Fibroblast of skin of back (primary cell): Measurements from ENCODE around the gene ADAM19. TPM values are rescaled to one million over a fixed set of nuclear protein-coding genes. Genes with fewer than 3 reads are reported as not detected.
A peak's percentile ranks its signal among the peaks of the same experiment; 100 is the strongest.

Source experiments
- DNase-seq: peaks from one replicate; pipeline ENCODE4 v3.0.0-alpha.2; 2013
- polyA plus RNA-seq, 2 experiments: library from polyadenylated mRNA; unstranded; fragments of 120-200 nt; gene quantifications; one replicate each; pipeline ENCODE4 v1.2.1, GENCODE V29; 2013; ENCODE audit not compliant: insufficient read length in 2 of 2

ADAM19 gene
- polyA plus RNA-seq (2013, experiment 1 of 2; ENCODE audit: insufficient read length), result 338 TPM
- 528 TPM for polyA plus RNA-seq (2013, experiment 2 of 2; ENCODE audit: insufficient read length)

DNA sequence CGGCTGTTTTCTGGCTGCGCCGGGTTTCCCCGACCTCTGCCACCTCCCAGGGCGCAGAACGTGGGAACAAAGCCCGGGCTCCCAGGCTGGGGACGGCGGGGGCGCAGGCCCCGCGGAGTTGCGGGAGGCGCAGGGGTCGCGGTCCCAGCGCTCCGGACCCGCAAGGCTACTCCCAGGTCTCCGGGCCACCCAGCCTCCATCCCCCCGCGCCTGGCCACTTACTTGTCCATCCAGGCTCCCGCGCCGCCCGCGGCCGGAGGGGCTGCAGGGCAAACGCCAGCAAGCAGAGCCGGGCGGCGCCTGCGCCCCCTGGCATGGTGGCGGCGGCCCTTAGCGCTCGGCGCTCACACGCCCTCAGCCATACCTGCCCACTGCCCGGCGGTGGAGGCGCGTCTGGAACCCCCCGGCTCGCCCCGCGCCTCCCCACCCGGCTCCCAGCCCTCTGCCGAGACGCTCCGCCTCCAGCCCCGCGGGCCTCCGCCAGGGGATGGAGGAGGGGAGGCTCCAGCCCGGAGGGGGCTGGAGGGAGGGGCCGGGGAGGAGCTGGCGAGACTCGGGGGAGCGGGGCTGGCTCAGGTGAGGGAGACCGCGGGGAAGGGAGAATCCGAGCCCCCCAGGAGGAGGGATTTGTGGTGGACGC is at the start of gene ADAM19:
TSS of gene ADAM19 (minus strand) at position 395 of the 640 bp plus-strand sequence. CDS start at position 316, 79 bp downstream.
- peak; percentile 86 for DNase-seq

GRCh38 chr5:157624144-157624543 is 48.6 kb upstream of the ADAM19 start:
- no peak for DNase-seq

DNA sequence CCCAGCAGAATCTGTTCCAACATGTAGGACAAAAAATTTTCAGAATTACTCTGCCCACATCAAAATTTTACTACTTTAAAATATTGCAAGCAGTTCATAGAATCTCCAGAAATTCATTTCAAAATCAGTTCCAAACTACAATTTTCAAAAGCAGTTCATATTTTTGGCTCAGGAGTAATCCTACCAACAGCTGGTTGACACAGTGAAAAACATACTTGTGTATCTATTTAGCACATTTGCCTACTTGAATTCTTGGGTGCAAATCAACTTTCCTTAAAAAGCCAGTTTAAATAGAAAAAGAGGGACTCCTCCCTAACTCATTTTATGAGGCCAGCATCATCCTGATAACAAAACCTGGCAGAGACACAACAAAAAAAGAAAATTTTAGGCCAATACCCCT is 45.2 kb upstream of the ADAM19 start:
- DNase-seq, result no peak

- no peak for DNase-seq
These were observed 42.7 kb upstream of the ADAM19 start for GRCh38 chr5:157618191-157618765.

GRCh38 chr5:157616785-157617184 is 41.2 kb upstream of the ADAM19 start:
- DNase-seq, result no peak

GRCh38 chr5:157613385-157614245 is 38.0 kb upstream of the ADAM19 start:
- no peak for DNase-seq

- DNase-seq, result no peak
These were observed 37.0 kb upstream of the ADAM19 start for GRCh38 chr5:157612581-157612980.

DNA sequence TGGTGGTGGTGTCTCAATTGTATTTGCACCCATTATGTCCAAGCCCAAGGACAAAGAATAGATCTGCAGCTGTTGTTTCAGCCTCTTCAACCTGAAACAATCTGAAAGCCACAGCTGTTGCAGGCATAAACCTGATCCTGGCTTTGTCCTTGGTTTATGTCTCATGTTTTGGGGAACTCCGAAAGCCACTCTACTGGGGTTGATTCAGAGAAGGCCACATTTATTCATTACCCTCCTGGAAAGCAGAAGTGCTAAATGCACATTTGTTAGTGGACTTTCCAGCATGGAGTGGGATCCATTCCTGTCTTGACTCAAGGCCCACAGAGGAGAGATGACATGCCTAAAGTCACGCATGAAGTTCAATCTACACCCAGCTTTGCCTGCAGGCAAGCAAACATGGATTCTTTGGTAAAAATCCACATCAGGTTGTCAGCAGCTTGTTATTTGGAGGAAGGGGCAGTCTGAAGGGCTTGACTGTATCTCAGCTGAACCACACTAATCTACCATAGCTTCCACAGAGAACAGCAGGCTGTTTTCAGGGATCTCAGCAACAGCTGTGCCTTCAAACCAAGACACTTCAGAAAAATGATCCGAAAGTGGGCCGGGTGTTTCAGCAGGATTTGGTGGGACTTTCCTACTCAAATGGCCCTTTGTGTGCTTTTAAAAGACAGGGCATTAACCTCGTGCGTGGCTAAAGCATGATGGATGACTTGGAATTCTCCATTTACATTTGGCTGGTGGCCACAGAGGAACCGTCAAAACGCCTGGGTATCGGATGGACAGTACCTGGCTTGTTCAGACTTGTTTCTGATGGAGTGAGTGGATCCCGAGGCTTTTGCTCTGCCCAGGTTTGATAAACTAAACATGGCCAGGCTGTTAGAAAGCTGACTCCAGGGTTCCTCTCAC is 36.2 kb upstream of the ADAM19 start:
- no peak for DNase-seq

- no peak for DNase-seq
These were observed 35.4 kb upstream of the ADAM19 start for GRCh38 chr5:157610990-157611389.

- peak; percentile 79 for DNase-seq
These were observed 33.5 kb upstream of the ADAM19 start for GRCh38 chr5:157608972-157609565.

GRCh38 chr5:157607371-157608161 is 32.0 kb upstream of the ADAM19 start:
- DNase-seq, result peak; percentile 91

DNA sequence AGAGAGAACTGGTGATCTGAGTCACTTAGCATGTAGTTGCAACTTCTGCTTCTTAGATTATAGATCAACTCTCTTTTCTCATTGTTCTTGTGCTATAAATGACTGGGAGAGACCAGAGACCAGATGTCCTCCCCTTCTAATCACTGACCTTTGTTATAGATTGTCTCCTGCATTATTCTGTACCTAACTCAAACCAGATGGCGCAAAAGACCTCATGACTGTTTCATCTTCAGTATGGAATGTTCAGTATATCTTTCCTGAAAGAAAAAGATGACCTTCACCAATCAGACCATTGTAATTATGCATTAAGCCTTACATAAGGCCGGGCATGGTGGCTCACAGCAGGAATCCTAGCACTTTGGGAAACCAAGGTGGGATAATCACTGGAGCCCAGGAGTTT is 30.5 kb upstream of the ADAM19 start:
- no peak for DNase-seq

DNA sequence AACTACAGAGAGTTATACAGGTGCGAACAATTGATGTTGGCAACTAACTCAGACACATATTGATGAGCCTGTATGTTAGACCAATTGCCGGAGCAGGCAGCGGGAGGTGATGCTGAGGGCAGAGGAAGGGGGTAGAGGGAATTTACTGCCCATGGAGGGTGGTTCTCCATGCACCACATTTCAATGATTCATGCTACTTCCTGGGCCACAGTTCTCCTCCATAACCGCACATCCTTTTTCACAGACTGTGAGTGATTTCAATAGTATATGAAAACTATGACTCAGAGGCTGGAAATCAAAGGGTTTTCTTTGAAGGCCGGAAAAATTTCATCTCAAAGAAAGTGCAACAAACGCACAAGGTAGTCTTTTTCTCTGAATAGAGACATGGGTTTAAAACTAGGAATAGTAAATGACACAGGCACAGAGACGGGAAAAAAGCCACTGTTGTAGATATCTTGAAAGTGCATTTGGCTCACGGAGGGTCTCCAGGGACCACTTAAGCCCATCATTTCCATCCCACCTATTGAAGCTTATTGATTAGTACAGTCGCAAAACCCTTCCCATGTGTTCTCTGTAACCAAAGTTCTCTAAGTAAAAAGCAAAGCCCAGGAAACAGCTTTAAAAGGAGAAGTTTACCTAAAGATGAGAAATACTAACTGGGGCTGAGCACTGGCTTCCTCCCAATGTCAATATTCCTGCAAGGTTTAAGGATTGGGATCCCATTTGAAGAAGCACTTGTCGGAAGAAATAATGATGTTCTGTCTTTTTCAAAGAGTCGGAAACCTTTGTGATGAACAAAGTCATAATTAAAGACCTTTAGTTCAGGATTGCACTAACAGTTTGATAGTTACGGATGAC is 28.0 kb upstream of the ADAM19 start:
- DNase-seq, result peak; percentile 96

DNA sequence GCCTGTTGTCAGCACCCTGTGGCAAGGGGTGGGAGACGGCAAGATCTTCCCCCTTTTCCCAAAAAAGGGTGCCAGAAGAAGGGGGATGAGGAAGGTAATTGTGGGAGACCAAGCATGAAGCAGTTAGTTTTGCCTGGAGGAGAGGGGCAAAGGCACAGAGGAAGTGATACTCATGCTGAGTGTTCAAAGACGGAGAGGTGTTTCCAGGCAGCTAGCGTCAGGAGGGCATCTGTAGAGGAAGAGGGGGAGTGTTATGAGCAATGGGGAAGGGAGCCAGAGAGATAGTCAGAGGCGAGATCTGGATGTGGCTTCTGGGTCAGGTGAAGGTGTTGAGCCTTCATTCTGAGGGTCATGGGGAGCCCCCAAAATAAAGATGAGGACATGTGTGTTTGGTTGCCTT is 26.9 kb upstream of the ADAM19 start:
- no peak for DNase-seq

- DNase-seq, result no peak
These were observed 24.7 kb upstream of the ADAM19 start for GRCh38 chr5:157600252-157600651.

DNA sequence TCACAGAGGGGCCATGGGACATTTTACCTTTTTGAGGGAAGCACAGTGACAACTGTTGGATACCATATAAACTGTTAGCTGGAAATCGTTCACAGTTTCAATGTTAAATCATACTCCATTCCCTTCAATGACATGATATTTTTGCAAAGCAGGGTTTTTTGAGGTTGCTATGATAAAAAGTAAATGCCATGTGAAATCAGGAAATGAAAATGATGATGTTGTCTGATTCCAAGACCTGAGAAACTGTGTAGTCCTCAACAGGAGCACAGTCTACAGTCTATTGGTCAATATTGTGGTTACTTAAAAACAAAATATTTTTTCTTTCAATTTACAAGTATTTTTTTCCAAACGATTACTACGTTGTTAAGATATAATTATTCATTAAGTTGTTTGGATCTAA is 24.0 kb upstream of the ADAM19 start:
- DNase-seq, result no peak

- no peak for DNase-seq
These were observed 22.9 kb upstream of the ADAM19 start for GRCh38 chr5:157598350-157598936.

- DNase-seq, result no peak
These were observed 21.7 kb upstream of the ADAM19 start for GRCh38 chr5:157597277-157597676.

GRCh38 chr5:157596487-157596886 is 20.9 kb upstream of the ADAM19 start:
- DNase-seq, result no peak
